GM10847 (cell line): ENCODE measurements around the gene SHLD1.

Source experiments
- POLR2A ChIP-seq: IDR thresholded peaks from 2 replicates; pipeline ENCODE4 v1.6.1; 2011; ENCODE audit not compliant: insufficient read length; ENCODE audit errors: extremely low read depth

The SHLD1 gene

GRCh38 chr20:5884465-5885335 is 134.5 kb downstream of the SHLD1 start:
- no peak for TF ChIP-seq POLR2A

GRCh38 chr20:5885866-5886265 is 135.7 kb downstream of the SHLD1 start:
- TF ChIP-seq POLR2A: no peak

- no peak for TF ChIP-seq POLR2A
Observed at GRCh38 chr20:5886788-5887187, 136.6 kb downstream of the SHLD1 start.

- TF ChIP-seq POLR2A: no peak
Observed at GRCh38 chr20:5887386-5887785, 137.2 kb downstream of the SHLD1 start.

- no peak for TF ChIP-seq POLR2A
Observed at GRCh38 chr20:5888041-5888440, 137.8 kb downstream of the SHLD1 start.

- no peak for TF ChIP-seq POLR2A
Observed at GRCh38 chr20:5890773-5891441, 140.7 kb downstream of the SHLD1 start.

- no peak for TF ChIP-seq POLR2A
Observed at GRCh38 chr20:5893052-5893451, 142.9 kb downstream of the SHLD1 start.

GRCh38 chr20:5893621-5894020 is 143.4 kb downstream of the SHLD1 start:
- no peak for TF ChIP-seq POLR2A

- TF ChIP-seq POLR2A: no peak
Observed at GRCh38 chr20:5895626-5896025, 145.4 kb downstream of the SHLD1 start.

GRCh38 chr20:5899444-5899843 is 149.2 kb downstream of the SHLD1 start:
- no peak for TF ChIP-seq POLR2A

- no peak for TF ChIP-seq POLR2A
Observed at GRCh38 chr20:5900908-5901307, 150.7 kb downstream of the SHLD1 start.

GRCh38 chr20:5908981-5909380 is 158.8 kb downstream of the SHLD1 start:
- TF ChIP-seq POLR2A: no peak

- no peak for TF ChIP-seq POLR2A
Observed at GRCh38 chr20:5910186-5910585, 160.0 kb downstream of the SHLD1 start.

- no peak for TF ChIP-seq POLR2A
Observed at GRCh38 chr20:5913166-5913565, 163.0 kb downstream of the SHLD1 start.
